ELR (cell line): ENCODE data around the gene CD7.

Source experiments
- DNase-seq: peaks from one replicate; pipeline ENCODE4 v3.0.0-alpha.2; 2015; ENCODE audit warnings: low read depth

Gene CD7

DNA sequence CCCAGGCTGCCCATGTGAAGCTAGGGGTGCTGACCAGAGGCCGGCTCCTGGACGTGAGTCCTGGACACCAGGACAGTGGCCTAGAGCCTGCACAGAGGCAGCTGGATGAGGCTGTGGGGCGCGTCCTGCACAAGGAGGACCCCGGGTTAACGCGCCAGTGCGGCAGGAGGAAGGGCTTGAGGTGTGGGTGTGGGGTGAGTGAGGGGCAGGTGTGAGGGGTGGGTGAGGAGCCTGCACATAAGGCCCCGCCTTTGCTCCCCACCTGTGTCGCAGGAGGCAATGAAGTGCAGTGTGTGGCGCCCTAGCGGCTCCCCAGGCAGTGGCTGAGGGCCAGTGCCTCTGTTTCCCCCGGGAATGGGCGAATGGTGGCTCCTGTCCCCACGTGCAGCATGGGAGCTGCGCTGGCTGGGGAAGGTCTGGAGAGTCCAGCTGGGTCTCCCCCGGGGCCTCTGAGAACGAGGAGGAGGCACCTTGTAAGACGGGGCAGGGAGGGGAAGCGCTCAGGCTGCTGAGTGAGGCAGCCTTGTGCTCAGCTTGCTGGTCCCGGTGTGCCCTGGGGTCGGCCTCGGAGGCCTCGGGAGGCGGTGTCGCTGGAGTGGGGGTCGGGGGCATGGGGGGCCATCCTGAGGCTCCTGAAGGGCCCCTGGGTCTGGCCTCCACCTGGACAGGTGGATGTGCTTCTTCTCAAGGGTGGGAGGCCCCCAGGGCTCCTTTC, 3.2 kb downstream of the CD7 start:
- no peak for DNase-seq

DNA sequence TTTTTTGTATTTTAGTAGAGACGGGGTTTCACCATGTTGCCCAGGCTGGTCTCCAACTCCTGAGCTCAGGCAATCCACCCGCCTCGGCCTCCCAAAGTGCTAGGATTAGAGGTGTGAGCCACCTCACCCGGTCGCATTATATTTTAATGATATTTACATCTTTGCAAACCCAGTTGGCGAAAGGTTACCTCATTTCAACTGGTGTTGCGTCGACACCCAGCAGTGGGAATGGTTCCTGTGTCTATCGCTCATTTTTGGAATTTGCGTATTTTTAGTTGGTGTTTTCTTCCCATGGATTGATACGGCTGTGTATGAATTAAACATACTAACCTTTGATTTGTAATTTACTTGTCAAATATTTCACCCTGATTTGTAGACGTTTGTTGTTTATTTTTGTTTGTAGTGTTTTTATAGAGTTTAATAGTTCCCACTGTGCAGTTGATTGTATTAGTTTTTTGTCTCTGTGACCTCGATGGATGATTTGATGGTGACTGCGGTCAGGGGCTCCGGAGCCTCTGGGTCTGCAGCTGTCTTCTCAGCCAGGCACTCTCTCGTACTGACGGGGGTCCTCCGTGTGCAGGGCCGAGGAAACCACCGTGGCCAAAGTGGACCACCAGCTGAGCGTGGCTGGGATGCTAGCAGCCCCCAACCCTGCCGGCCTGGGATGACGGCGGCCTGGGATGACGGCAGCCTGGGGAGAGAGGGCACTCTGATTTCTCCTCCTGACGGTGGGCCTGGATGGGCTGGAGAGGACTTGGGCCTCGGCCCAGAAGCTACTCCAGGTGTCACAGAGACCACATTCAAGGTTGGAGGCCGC, 4.0 kb downstream of the CD7 start:
- no peak for DNase-seq

DNA sequence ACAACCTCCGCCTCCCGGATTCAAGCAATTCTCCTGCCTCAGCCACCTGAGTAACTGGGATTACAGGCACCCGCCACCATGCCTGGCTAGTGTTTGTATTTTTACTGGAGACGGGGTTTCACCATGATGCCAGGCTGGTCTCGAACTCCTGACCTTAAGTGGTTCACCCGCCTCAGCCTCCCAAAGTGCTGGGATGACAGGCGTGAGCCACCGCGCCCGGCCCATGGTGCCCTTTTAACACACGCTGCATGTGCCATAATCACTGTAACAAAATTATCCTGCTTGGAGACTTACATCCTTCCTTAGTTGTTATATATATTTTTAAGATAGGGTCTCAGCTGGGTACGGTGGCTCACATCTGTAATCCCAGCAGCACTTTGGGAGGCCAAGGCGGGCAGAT, 5.4 kb downstream of the CD7 start:
- no peak for DNase-seq

DNA sequence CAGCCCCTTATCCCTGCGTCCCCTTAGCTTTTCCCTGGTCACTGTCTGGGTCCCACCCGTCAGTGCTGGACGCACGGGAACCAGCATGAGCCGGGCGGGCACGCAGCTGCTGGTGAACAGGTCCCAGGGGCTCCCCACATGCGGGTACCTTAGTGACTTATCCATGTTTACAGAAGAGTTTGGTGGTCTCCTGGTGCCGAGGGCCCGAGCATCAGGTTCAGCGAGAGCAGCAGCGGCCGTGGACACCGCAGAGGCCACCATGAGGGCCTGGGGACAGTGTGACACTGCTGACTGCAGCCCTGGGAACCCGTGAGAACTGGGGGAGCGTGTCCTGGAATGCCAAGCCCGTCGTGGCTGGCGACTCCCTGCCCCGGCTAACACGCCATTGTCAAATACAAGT, 6.5 kb downstream of the CD7 start:
- DNase-seq: no peak

- DNase-seq: no peak
These were observed 7.5 kb downstream of the CD7 start for GRCh38 chr17:82309656-82310570.

DNA sequence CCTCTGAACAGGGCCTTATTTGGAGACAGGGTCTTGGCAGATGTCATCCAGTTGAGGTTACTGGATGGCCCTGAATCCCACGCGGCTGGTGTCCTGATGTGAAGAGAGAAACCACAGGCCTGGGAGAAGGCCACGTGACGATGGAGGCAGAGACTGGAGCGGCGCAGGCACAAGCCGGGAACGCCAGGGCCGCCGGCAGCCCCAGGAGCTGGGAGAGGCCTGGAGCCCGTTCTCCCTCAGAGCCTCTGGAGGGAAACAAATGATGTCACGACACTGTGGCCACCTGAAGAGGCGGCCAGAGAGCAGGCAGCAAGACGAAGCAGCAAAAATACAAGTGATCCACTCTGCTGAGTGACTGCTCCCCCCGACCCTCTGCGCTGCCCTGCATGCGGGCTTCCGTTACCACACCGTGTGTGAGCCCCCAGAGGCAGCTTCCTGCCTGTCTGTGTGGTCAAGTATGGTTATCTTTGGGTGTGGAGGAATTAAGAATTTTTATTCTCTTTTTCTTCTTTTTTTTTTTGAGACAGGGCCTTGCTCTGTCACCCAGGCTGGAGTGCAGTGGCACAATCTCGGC, 11.6 kb downstream of the CD7 start:
- no peak for DNase-seq

DNA sequence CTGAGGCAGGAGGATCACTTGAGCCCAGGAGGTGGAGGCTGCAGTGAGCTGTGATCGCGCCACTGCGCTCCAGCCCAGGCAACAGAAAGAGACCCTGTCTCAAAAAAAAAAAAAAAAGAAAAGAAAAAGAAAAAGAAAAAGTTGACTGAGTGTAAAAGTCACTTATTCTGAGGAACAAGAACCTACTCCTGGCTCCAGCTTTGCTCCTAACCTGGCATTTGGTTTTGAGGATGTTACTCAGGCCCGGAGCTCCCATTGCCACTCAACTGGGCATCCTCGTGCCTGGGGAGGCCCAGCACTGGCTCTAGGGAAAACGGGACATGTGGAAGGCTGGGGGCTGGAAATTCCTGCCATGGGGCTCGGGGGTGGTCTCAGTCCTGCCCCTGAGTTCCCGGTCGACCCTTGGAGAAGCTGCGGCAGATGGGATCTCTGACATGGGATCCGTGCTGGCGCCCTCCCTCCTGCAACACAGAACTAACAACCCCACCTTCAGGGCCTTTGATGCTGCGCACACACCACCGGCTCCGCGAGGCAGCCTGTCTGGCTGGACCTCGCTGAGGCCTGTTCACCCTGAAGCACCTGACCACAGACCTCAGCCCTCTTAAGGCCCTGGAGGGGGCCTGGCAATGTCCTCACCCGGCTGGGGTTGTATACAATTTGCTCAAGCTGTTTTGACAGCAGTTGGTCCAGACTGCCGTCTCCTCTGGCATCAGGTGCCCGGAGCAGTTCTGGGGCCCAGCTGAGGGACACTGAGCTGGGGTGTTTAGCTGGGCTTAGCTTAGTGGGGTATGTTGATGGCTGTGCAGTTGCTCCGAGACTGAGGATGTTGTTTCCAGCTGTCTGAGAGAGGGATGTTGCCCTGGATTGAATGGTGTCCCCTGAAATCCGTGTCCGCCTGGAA, 12.3 kb downstream of the CD7 start:
- DNase-seq: no peak

DNA sequence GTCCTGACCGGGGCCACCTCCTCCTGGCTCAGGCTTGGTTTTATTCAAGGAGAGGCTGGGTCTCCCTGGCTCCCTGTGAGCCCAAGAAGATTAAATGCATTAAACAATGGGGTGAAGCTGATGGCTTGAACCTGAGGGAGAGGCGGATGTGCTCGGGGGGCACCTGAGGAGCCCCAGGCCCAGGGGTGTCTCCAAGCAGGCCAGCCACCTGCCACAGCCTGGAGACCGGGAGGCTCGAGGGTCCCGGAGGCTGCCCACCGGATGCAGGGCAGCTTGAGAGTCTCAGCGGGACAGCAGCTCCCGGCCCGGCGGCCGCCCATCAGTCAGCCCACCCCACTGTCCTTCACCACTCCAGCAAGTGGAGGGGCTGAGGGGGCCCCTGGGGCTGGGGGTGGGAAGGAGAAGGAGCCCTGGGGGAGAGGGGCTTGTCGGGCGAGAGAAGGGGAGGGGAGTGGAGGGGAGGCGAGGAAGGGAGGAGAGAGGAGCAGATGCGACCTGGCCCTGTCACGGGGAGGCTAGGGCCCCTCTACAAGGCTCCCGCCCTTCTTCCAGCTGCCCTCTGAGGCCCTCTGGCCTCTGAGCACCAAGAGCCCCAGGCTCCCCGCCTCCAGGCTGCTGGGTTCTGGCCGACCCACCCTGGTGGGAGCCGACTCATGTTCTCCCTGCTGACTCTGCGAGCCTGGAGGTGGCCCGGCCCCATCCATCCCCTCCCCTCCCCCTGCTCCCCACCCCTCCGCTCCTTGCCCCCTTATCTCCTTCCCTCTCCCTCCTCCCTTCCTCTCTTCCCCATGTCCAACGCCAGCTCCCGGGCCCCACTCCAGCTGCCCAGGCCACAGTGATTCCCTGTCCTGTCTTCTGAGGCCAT, 13.2 kb downstream of the CD7 start:
- DNase-seq: no peak

DNA sequence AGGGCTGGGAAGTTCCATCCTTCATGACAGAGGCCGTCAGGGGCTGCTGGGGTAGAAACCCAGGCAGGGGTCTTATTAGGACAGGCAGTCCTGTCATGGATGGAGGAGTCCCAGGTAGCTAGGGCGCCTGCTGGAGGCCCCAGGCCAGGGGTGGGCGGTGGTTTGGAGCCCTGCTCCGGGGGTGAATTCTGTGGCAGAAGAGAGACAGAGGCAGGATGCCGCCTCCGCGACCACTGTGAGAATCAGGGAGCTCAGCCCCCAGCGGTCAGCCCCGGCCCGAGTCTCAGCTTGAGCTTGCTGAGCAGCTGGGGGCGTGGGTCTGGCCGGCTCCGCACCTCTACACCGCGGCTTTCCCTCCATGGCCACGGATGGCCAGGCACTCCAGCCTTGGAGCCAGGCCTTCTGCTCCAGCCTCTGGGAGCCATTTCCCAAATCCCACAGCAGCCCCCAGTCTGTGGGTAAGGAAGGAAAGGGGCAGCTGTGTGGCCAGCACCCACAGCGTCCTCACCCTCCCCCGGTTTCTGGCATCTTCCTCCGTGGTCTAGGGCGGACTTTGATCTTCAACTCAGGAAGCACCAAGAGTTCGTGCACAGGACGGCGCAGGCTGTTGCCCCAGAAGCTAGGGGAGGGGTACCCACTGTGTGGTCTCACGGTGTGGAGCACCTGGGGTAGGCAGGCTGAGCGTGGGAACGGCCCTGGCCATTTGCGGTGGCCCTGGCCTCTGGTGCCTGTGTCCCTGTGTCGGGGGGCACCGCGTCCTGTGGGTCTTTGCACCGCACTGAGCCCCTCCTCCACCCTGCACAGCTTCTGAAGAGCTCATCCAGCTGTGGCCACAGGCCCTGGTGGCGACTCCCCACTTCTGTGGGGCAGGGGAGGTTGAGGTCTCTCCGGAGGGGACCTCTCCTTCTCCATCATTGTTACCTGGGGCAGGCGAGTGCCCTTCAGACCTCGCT, 14.1 kb downstream of the CD7 start:
- no peak for DNase-seq

- DNase-seq: no peak
These were observed 14.8 kb downstream of the CD7 start for GRCh38 chr17:82302568-82302963.

- DNase-seq: no peak
These were observed 15.4 kb downstream of the CD7 start for GRCh38 chr17:82301916-82302567.

DNA sequence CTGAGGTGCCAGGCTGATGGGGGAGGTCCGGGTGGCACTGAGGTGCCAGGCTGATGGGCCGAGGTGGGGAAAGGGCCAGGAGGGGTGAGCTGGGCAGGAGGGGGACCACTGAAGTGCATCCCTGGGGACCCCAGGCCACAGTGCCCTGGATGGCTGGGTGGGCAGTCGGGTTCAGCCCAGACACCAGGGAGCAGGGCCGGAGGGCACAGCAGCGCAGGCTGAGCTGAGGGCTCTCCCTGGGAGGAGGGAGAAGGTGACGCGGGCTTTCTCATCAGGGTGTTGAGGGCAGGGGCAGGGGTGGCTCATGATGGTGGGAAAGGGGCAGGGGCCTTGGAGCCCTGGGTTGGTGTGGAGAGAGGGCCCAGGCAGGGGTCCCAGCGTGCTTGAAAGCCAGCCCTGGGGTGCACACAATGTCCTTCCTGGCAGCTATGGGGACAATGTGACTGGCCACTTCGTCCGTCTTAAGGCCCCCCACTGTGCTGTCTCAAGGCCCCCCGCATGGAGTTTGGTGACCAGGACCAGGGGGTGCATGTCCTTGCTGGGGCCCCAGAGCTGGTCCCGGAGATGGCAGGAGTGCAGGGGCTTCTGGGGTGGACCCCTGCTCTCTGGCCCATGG, 16.0 kb downstream of the CD7 start:
- no peak for DNase-seq

- DNase-seq: peak; percentile 63
These were observed 16.6 kb downstream of the CD7 start for GRCh38 chr17:82300707-82301270.

DNA sequence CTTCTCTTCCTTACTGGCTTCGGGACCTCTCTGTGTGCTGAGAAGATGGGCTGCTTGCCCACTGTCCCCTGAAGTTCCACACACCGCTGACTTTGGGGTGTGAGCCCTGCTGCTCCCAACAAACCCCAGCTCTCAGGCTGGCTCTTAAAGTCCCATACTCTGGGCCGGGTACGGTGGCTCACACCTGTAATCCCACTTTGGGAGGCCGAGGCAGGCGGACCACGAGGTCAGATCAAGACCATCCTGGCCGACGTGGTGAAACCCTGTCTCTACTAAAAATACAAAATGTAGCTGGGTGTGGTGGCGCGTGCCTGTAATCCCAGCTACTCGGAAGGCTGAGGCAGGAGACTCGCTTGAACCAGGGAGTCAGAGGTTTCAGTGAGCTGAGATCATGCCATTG, 17.2 kb downstream of the CD7 start:
- DNase-seq: no peak

DNA sequence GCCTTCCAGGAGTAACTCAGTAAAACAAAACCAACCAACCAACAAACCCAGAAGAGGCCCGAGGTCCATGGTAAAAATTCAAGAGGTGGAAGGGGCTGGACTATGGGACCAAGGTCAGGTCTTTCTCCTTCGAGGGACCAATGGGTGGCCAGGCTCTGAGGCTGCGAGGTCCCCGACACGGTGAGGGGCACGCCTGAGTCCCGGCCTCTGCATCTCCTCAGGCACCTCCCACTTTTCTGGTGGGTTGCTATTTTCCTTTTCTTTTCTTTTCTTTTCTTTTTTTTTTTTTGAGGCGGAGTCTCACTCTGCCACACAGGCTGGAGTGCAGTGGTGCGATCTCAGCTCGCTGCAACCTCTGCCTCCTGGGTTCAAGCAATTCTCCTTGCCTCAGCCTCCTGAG, 18.0 kb downstream of the CD7 start:
- no peak for DNase-seq

- no peak for DNase-seq
These were observed 18.6 kb downstream of the CD7 start for GRCh38 chr17:82298538-82299421.
